HEK293T (cell line): ENCODE results near the gene MMP19.

ENCODE experiments used
- BHLHE40 ChIP-seq: fragments of 450-650 bp; IDR thresholded peaks from 2 replicates; pipeline ENCODE4 v1.6.1; 2016; ENCODE audit warnings: mild to moderate bottlenecking, moderate library complexity, borderline replicate concordance
- CTBP1 ChIP-seq: fragments of 450-650 bp; IDR thresholded peaks from 2 replicates; pipeline ENCODE4 v1.6.1; 2016; ENCODE audit warnings: borderline replicate concordance
- FOXM1 ChIP-seq: fragments of 450-650 bp; IDR thresholded peaks from 2 replicates; pipeline ENCODE4 v1.6.1; 2017; ENCODE audit warnings: mild to moderate bottlenecking, borderline replicate concordance
- NFRKB ChIP-seq: fragments of 450-650 bp; IDR thresholded peaks from 2 replicates; pipeline ENCODE4 v1.6.1; 2016; ENCODE audit warnings: mild to moderate bottlenecking, moderate library complexity
- SP1 ChIP-seq: fragments of 450-650 bp; IDR thresholded peaks from 2 replicates; pipeline ENCODE4 v1.6.1; 2017
- SUZ12 ChIP-seq: fragments of 450-650 bp; IDR thresholded peaks from 2 replicates; pipeline ENCODE4 v1.6.1; 2016; ENCODE audit warnings: mild to moderate bottlenecking
- ZNF384 ChIP-seq: fragments of 450-650 bp; IDR thresholded peaks from 2 replicates; pipeline ENCODE4 v1.6.1; 2016

DNA sequence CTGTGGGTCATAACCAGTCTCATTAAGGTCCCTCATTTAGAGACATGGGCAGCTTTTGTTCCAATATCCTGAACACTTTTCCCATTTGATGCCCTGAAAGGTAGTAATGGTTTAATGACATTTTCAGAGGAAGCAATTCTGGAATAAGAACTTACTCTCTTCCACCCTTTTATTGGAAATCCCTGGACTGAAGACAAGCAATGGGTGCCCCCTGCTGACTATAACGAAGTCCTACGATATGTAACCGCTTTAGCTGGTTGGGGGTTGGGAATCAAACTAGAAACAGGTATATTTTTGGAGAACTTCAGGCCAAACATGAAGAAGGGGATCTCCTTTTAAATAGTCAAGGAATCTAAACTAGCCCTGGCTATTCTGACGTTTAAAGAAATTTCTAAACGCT lies 45.7 kb downstream of the MMP19 start:
- TF ChIP-seq FOXM1 (no peak), SP1 (no peak), ZNF384 (no peak), BHLHE40 (no peak), CTBP1 (no peak), SUZ12 (no peak), NFRKB (no peak)
